EH (cell line): ENCODE results near the gene ROMO1.
A peak's percentile ranks its signal among the peaks of the same experiment; 100 is the strongest.

Source experiments
- DNase-seq: peaks from one replicate; pipeline ENCODE4 v3.0.0-alpha.2; 2015; ENCODE audit warnings: low read depth

The ROMO1 gene

DNA sequence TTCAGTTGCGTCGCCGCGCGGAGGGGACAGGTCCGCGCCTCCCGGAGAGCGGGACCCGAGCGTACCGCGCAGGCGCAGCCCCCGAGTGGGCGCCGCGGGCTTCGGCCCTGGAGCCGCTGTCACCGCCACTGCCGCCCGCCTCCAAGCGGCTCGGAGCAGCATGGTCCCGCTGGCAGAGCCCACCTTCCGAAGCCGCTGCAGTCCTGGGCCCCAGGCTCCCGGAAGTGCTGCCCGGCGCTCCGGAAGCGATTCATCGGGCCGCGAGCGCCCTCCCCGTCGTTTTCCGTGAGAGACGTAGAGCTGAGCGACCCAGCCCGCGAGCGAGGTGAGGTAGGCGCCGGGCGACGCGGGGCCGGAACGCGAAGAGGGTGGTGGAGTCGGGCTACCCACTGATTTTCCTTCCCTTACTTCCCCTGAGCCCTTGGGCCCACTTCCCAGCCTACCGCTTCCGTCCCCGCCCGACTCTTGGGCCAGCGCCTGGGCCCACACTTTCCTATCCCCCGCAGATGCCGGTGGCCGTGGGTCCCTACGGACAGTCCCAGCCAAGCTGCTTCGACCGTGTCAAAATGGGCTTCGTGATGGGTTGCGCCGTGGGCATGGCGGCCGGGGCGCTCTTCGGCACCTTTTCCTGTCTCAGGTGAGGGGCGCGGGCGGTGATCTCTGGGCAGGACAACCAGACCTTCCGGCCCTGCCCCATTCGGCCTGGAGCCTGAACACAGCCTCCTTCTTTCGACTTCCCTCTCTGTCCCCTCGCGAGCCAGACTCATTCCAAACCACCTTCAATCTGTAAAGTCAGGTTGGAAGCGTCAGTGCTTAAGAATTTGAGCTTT is at the start of gene ROMO1, which contains the start of gene NFS1:
Gene ROMO1 (plus strand): TSS at position 279 of the 830 bp plus-strand sequence. CDS start 228 bp downstream, at position 507.
Gene NFS1 (minus strand): TSS at position 226 of the 830 bp plus-strand sequence. CDS start 64 bp downstream, at position 162.
- DNase-seq, result peak; percentile 83

GRCh38 chr20:35650632-35651031 is 48.6 kb upstream of the ROMO1 start:
- DNase-seq, result no peak

GRCh38 chr20:35651958-35652357 is 47.2 kb upstream of the ROMO1 start:
- DNase-seq, result no peak

- DNase-seq, result no peak
These were observed 46.4 kb upstream of the ROMO1 start for GRCh38 chr20:35652641-35653429.

DNA sequence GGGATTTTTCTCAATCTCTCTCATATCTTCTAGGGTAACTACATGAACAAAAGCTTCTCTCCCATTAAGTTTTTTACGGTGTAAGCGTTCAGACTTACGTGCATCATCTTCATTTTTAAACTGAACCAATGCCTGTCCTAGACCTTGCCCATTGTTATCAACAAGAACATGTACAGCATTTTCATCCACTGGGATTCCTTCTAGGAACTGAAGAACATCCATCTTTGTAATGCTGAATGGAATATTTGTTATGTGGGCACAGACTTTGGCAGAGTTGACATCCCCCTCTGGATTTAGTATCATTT is 45.8 kb upstream of the ROMO1 start:
- no peak for DNase-seq

DNA sequence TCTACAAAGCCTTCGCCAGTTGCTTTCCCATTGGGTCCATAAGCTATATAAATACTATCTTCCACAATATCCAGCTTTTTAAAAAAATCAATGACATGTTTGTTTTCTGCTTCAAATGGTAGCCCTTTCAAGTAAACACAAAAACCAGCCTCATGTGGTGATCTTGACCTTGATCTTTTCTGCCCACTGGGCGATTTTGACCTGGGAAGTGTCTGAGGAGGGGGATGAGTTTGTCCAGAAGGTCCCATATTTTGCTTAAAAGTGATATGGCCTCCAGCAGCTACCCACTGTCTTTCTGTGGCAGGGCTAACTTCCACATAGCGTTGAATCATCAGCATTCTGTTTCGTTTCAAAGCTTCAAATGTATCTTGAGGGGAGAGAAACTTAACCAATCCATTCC is 45.3 kb upstream of the ROMO1 start:
- no peak for DNase-seq

GRCh38 chr20:35654415-35654814 is 44.8 kb upstream of the ROMO1 start:
- DNase-seq, result no peak

DNA sequence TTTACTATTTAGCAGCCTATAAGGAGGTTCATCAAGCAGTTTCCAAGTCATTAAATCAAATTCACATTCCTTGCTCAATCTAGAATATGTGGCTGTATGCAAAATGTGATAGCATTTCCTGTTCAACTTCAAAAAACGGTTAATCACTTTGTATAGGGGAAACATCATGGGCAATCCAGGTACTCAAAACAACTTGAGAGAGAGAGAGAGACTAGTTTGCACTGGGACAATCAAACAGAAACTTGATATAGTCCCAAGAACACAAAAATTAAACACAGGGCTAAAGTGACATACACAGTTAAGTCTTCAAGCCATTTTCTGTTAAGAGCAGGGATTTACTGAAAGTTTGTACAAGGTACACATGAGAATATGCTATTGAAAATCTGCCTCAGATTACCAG is 41.9 kb upstream of the ROMO1 start:
- no peak for DNase-seq

- no peak for DNase-seq
These were observed 38.9 kb upstream of the ROMO1 start for GRCh38 chr20:35660122-35660937.

GRCh38 chr20:35661053-35661452 is 38.2 kb upstream of the ROMO1 start:
- peak; percentile 15 for DNase-seq

GRCh38 chr20:35661908-35662307 is 37.3 kb upstream of the ROMO1 start:
- no peak for DNase-seq

DNA sequence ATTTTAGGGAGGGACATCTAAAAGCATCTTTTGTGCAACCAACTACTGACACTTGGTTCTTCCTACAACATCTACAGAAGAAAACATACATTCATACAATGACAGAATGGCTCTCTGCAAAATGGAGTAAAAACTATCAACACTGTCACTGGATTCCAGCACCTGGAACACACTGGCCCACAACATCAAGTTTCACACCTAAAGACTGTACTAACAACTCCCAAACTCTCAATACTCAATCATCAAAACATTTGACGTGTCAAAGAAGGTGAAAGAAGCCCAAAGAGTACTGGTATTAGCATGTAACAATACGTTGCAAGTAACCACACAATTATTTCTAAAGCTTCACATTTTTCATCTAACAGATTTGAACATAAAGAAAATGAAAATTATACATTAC is 36.7 kb upstream of the ROMO1 start:
- no peak for DNase-seq

GRCh38 chr20:35663516-35664465 is 35.4 kb upstream of the ROMO1 start:
- peak; percentile 33 for DNase-seq

GRCh38 chr20:35664466-35665206 is 34.6 kb upstream of the ROMO1 start, which contains the start of the genes CPNE1 and RBM12:
TSS of gene CPNE1 (minus strand) at chr20:35664900. CDS start at chr20:35632923, 31,977 bp downstream.
TSS of gene RBM12 (minus strand) at chr20:35664900. CDS start at chr20:35655322, 9,578 bp downstream.
- DNase-seq, result peak; percentile 92

GRCh38 chr20:35665949-35666288 is 33.3 kb upstream of the ROMO1 start:
- no peak for DNase-seq

GRCh38 chr20:35669221-35669620 is 30.0 kb upstream of the ROMO1 start:
- no peak for DNase-seq

DNA sequence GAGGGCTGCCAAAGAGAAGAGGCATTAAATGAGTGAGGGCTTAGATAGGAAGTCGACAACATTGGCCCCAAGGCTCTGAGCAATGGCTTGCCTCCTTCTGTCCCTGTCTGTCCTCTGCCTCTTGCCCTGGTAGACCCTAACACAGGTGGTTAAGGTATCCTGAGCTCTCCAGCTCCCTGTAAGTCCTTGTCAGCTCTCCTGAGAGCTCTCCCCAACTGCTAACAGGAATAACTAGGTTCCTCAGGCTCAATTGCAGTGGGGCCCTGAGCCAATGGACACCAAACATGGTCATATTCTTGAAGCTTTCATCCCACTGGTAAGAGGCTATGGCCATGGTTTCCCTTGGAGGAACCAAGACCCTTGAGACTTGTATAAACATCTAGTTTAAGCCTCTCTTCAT is 29.5 kb upstream of the ROMO1 start:
- DNase-seq, result no peak

GRCh38 chr20:35673884-35674283 is 25.3 kb upstream of the ROMO1 start:
- DNase-seq, result no peak

DNA sequence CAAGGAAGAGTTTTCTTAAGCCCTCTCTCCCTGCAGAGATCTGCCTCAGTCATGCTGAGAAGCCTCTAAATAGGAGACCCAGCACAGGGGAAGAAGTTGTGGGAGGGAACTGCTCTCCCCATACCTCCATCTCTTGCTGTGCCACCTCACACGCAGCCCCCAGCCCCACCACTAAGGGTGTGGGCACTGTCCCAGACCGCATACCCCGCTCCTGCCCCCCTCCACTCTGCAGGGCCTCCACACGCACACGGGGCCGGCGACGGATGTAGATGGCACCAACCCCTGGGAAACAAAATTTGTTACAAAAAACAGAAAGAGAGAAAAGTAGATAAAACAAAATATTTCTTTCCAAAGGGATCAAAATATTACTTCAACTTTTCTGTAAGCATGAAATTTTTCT is 24.3 kb upstream of the ROMO1 start:
- no peak for DNase-seq

DNA sequence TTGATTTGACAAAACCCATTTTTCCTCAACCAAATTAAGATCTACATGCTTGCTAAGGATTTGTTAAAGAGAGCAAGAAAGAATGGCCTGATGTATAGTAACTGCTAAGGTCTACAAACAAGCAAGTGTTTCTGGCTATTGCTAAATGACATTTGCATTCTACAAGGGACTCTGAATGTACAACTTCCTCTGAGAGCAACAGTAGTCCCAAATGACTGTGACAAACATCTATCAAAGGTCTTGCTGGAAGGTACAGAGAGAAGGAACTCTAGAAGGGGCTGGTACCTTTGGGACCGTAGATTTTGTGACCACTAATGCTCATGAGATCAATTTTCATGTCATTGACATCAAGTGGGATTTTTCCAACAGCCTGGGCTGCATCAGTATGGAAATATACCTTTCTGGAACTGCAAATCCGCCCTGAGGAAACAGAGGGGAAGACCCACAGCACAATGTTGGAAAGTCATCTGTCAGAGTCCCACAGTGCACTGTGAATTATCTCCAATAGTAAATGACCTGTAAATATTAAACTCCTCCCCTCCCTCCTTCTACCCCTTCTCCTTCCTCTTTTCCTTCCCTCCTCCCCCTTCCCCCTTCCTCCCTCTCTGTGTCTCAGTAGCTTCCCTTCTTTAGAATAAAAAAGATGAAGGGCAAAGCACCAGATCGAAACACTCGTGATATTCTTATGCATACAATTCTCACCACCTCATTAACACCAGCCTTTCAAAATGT is 18.6 kb upstream of the ROMO1 start:
- no peak for DNase-seq
